Measurements from ENCODE around the gene TPPP.

TPPP gene

DNA sequence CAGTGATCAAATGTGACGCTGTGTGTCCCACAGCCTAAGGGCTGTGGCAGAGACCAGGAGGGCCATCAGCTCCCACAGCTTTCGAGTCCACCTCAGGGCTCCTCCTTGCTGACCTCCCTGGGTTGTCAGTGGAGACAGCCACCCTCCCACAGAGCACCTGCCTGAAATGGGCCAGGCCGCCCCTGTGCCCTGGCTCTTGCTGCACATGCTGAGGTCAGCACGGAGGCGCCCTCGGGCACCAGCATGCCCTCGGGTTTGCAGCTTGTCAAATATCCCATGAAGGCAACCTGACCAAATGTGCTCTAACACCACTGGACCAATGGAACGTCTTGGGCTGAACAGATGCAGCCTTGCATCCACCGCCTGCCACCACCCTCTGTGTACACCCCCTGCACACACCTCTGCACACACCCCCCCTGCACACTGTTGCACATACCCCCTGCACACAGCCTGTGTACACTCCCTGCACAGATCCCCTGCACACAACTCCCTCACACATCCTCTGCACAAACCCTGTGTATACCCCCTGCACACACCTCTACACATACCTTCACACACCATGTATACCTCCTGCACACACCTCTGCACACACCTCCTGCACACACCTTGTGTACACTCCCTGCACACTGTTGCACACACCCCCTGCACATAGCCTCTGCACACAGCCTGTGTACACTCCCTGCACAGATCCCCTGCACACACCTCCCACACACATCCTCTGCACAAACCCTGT, 83.0 kb downstream of the TPPP start:
- no peak for DNase-seq (ENCODE audit: low read depth in 4 of 4, low spot score in 1 of 4)
